ENCODE data around the gene OIT3. TPM values are rescaled to one million over a fixed set of nuclear protein-coding genes. Genes with fewer than 3 reads are reported as not detected.

Gene OIT3
- 10 to 100 TPM in 2 of 10 donors, 1 to 10 TPM in 8; 5.7 to 10.9 (median 8.5) TPM for polyA plus RNA-seq (ENCODE audit: insufficient read length in 10 of 10)
- long read RNA-seq, donor 1, partial matches to known transcripts, result 0 of 2 reads
- long read RNA-seq, donor 1, other reads (novel, unspliced or antisense), result 0 of 2 reads
- long read RNA-seq, donor 2, partial matches to known transcripts, result 0 of 1 reads
- long read RNA-seq, donor 2, other reads (novel, unspliced or antisense), result 0 of 1 reads
- long read RNA-seq, donor 3, result 0 reads
- long read RNA-seq, donor 4, result 0 reads
- long read RNA-seq, donor 5, partial matches to known transcripts, result 0 of 2 reads
- long read RNA-seq, donor 5, other reads (novel, unspliced or antisense), result 0 of 2 reads
- long read RNA-seq, donor 6, partial matches to known transcripts, result 0 of 4 reads
- long read RNA-seq, donor 6, other reads (novel, unspliced or antisense), result 0 of 4 reads
- long read RNA-seq, donor 7, partial matches to known transcripts, result 0 of 4 reads
- long read RNA-seq, donor 7, other reads (novel, unspliced or antisense), result 0 of 4 reads
- long read RNA-seq, donor 8, partial matches to known transcripts, result 0 of 1 reads
- long read RNA-seq, donor 8, other reads (novel, unspliced or antisense), result 0 of 1 reads
- long read RNA-seq, donor 9, result 0 reads

GRCh38 chr10:72893136-72893798, at the start of gene OIT3:
Gene OIT3, plus strand, starts transcription at chr10:72893739. Its CDS starts 60 bp downstream, at chr10:72893799.
- no peak for DNase-seq

GRCh38 chr10:72846238-72846637, 47.3 kb upstream of the OIT3 start:
- DNase-seq, result peak in 1 of 3 donors; percentile 19

GRCh38 chr10:72847681-72848080, 45.9 kb upstream of the OIT3 start:
- DNase-seq, result no peak

- no peak for DNase-seq
Measured at GRCh38 chr10:72850861-72851260, 42.7 kb upstream of the OIT3 start.

- no peak for DNase-seq
Measured at GRCh38 chr10:72851509-72851908, 42.0 kb upstream of the OIT3 start.

GRCh38 chr10:72852508-72852907, 41.0 kb upstream of the OIT3 start:
- DNase-seq, result no peak

- DNase-seq, result no peak
Measured at GRCh38 chr10:72855129-72855528, 38.4 kb upstream of the OIT3 start.

- DNase-seq, result no peak
Measured at GRCh38 chr10:72855790-72856189, 37.7 kb upstream of the OIT3 start.

GRCh38 chr10:72858067-72858466, 35.5 kb upstream of the OIT3 start:
- no peak for DNase-seq

- no peak for DNase-seq
Measured at GRCh38 chr10:72862957-72863356, 30.6 kb upstream of the OIT3 start.

- DNase-seq, result peak; percentile 21 to 39 (median 23)
Measured at GRCh38 chr10:72875250-72876055, 18.1 kb upstream of the OIT3 start.

- DNase-seq, result no peak
Measured at GRCh38 chr10:72879245-72879644, 14.3 kb upstream of the OIT3 start.

- no peak for DNase-seq
Measured at GRCh38 chr10:72881291-72881690, 12.2 kb upstream of the OIT3 start.

- DNase-seq, result no peak
Measured at GRCh38 chr10:72883861-72884260, 9.7 kb upstream of the OIT3 start.

GRCh38 chr10:72885953-72886352, 7.6 kb upstream of the OIT3 start:
- no peak for DNase-seq

- DNase-seq, result no peak
Measured at GRCh38 chr10:72886621-72887020, 6.9 kb upstream of the OIT3 start.

- DNase-seq, result peak; percentile 10 to 67 (median 30)
Measured at GRCh38 chr10:72887043-72887442, 6.5 kb upstream of the OIT3 start.

GRCh38 chr10:72888151-72888638, 5.3 kb upstream of the OIT3 start:
- no peak for DNase-seq

- peak; percentile 16 to 69 (median 37) for DNase-seq
Measured at GRCh38 chr10:72889391-72889831, 4.1 kb upstream of the OIT3 start.

- DNase-seq, result no peak
Measured at GRCh38 chr10:72890086-72890485, 3.5 kb upstream of the OIT3 start.

GRCh38 chr10:72895236-72895850, 1.8 kb downstream of the OIT3 start:
- DNase-seq, result no peak

Data from muscle of back (tissue), 13 donors.